Activated CD4-positive, alpha-beta T cell treated with anti-CD3 and anti-CD28 coated beads, Interleukin-2, amount 50 U/mL, for 4 hours (primary cell): Measurements from ENCODE around the gene UBTD1.

ENCODE experiments used
- DNase-seq, 2 experiments: peaks; one replicate each; pipeline ENCODE4 v3.0.0-alpha.2; 2020

Gene UBTD1

GRCh38 chr10:97483506-97483905, 15.2 kb upstream of the UBTD1 start:
- no peak for DNase-seq

DNA sequence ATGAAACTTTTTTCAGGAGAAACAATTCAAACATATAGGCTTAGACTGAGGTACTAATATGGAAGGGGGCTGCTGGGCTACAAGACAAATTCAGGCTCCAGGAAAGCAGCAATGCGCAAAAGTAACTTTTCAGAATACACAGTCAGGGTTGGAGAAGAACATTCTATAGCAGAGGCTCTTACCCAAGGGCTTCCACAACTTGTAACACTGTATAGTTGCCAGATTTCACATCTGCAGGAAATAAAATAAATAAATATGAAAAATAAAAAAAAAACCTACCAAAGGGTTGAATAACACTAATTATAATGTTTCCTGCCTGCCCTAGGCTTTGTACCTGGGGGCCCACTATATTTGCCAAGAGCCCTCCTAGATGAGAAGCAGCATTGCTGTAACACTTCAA, 14.8 kb upstream of the UBTD1 start:
- DNase-seq: no peak

GRCh38 chr10:97485647-97486281, 13.0 kb upstream of the UBTD1 start:
- no peak for DNase-seq

DNA sequence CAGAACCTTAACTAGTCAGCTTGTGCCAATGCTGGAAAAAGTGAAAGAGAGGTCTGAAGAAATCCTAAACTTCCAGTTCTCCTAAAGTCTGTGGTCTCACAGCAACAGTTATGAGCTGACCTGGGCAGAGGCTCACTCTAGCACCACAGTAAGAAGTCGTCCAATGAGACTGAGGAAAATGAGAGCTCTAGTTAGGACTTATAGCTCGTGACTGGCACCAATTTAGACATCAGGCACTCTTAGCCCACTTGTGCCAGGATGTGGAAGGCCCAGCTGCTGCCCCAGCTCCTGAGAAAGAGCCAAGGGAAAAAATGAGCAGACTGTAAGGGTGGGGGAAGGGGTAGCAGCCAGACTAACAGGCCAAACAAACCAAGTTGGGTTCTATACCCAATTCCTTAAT, 8.1 kb upstream of the UBTD1 start:
- DNase-seq: no peak

DNA sequence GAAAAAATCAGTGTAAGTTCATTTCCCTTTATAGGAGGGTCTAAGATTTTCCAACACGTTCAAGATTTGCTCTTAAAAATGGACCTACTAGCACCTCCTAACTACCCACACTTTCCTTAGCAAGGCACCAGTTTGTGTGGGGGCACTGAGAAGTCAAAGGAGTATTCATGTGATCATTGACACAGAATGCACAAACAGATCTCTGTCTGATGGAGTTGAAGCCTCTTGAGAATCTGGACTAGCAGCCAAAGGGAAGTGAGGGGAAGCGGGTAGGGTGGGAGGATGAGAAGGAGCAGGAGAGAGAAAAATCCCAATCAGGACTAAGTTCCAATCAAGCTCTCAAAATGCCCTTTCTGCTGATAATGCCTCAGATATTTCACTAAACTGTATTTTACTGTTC, 4.6 kb upstream of the UBTD1 start:
- no peak for DNase-seq

DNA sequence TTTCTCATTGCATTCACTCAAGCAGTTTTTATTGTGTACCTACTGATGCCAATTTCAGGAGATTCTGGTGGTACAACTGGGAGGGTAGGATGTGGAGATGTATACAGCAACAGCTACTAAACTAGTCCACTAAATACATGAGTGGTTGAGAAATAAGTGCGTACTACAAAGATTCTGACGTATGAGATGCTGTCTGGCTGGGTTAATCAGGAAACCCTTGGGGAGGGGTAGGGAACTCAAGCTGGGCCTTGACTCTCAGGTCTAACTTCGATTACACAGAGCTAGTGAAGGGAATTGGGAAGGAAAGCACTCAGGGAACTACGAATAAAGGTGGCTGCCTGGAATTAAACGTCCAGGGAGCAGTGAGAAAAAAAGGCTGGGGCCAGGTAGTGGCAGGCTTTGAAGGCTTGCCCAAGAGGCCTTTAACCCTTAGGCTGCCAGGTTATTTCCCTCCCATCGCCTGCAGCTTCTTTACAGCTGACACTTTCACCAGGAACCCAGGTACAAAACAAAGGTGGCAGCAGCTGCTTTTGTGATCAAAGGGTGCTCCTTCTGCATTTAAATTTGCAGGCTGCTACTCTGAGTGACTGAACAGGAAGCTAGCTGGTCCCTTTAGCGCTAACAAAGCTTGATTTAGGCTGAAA, 3.7 kb upstream of the UBTD1 start:
- no peak for DNase-seq

- DNase-seq: peak; percentile 53 to 61
These were observed 1.1 kb upstream of the UBTD1 start for GRCh38 chr10:97497572-97498075.

GRCh38 chr10:97498076-97498840, 466 bp upstream of the UBTD1 start, which contains the start of gene MMS19:
Gene MMS19 (minus strand): TSS chr10:97498422. CDS start chr10:97498384, 38 bp downstream.
- DNase-seq: peak; percentile 99 to 100

DNA sequence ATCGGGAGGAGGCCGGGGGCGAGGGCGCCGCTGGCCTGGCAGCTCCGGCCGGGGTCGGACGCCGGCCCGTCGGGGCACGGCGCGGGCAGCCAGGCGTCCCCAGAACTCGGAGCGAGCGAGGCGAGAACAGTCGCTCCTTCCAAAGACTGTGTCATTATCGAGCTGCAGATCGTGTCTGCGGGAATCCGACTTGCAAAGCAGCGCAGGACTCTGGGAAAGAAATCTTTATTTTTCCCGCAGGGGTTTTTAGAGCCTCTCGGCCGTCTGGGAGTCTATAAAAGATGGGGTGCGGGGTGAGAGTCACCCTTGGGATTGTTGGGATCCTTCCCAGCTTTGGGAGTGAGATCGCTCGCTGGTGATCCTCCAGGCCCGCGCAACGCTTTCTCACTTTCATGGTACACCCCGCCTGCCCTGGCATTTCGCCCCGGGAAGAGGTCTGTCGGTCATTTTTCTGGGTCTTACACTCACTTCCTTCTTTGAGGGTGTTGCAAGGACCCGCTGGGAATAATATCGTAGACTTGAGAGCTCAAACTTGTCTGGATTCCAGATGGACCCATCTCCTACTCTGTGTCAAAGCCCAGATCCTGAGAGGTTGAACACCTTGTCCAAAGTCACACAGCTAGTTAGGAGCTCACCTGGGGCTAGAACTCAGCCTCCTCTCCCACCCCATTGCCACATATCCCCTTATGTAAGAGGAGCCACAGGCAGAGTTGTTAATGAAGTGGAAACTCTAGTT, 1.0 kb downstream of the UBTD1 start:
- DNase-seq: peak in 1 of 2 experiments; percentile 7

- DNase-seq: no peak
These were observed 1.5 kb downstream of the UBTD1 start for GRCh38 chr10:97500297-97500575.

- no peak for DNase-seq
These were observed 4.2 kb downstream of the UBTD1 start for GRCh38 chr10:97502916-97503315.

DNA sequence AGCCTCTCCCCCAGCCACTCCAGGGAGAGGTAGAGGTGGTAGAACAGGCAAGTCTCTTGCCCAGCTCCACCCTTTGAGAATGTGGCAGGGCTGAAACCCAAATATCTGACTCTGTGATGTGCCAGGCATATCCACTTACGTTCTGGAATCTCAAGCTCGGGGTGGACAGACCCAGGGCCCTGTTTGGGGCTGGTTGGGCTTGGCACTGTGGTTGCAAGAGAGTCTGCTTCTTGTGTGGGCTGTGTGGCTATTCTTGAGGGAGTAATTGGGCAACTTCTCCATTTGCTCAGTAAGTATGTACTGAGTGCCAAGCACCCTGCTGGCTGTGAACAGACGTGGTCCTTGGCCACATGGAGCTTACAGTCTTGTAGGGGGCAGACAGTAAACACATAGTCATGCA, 4.7 kb downstream of the UBTD1 start:
- DNase-seq: no peak

DNA sequence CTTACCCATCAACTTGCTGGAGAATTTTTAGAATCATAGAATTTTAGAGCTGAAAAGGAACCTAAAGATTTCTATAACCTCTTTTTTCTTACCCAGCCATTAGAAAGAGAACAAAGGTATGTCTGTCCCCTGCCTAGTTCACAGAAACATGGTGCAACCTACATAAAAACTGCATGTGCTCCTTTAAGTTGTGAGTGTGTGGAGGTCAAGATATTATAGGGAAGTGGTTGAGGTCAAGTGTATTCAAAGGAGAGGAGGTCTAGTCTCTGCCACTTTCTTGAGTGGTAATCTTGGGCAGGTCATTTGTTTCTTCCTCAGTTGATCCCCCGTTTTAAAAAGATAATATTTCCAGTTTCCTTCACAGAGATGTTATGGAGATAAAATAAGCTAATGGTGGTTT, 6.4 kb downstream of the UBTD1 start:
- DNase-seq: no peak

GRCh38 chr10:97506199-97506991, 7.7 kb downstream of the UBTD1 start:
- no peak for DNase-seq

- DNase-seq: no peak
These were observed 9.6 kb downstream of the UBTD1 start for GRCh38 chr10:97508342-97508741.

DNA sequence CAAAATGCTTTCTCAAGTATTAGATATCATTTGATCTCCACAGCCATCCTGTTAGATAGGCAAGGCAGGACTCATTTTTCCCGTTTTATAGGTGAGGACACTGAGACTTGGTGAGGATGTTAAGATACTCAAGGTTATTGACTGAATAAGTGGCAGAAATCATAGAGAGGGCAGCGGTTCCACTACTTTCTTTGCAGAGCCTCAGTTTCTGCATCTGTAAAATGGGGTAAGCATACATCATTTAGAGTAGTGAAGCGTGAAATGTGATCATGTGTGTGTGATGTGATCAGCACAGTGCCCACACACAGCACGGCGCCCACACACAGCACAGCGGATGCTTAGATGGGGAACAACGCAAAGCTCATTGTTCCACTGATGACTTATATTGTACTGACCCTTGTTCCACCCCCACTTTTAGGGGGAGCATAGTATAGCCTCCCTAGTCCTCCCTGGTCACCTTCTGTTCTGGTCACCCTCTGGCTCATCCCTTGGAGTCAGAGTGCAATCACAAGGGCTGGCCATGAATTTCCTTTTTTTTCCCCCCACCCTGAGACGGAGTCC, 10.5 kb downstream of the UBTD1 start:
- no peak for DNase-seq

DNA sequence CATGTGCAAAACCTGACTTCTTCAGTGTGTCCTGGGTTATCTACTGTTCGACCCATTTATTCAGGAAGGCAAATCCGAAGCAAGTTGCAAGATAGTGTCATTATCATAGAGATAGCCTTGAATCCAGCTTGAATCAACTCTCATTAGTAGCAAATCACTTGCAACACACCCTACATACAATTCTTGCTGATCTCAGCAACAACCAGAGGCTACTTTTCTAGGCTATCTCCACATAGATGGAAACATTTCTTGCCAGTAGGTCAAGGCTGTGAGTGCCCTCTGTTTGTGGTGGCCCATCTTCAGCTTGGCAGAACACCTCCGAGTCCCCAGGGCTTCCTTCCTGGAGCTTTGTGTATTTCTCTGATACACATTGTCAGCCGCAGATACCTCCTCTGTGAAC, 12.0 kb downstream of the UBTD1 start:
- no peak for DNase-seq

DNA sequence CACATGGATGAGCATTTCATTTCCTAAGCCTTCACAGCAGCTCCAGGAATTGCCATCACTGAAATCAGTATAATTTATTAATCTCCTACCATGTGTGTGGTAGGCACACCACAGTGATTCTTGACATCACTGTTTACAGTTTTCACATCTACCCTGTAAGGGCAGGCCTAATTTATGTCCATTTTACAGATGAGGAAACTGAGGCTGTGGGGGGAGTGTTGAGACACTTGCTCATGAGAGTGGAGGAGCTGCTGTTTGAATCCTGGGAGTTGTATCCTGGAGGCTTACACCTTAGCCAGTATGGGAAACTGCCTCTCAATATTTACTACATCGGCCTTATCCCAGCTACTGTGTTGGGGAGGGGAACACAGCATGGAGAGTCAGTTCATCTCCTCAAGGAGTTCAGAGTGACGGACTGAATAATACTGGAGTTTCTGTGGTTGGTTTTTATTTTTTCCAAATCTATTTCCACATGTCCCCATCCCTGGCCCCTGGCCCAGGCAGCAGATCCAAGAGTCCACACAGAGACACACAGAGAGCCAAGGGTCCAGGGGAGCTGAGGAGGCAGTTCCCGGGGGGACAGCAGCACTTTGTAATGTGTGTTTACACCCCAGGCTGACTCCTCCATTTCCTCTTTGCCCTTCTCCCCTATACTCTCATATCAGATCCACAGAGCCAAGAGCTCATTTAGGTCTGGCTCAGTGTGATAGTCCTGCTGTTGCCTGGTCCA, 13.2 kb downstream of the UBTD1 start:
- DNase-seq: no peak

DNA sequence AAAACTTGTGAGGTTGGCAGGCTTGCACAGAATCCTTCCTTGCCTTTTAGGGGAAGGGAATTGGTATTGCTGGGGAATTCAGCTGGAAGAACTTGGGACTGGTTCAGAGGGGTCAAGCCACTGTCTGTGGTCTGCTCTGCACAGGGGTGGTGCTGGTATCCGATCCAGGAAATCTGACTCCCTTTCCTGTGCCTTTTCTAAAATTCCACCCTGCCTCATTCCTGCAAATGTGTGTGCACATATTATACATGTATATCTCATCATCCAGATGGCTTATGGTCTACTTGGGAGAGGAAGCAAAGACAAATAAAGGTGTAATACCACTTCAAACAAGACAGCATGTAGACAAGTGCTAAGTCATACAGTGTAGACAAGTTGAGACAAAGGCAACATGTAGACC, 14.3 kb downstream of the UBTD1 start:
- no peak for DNase-seq

DNA sequence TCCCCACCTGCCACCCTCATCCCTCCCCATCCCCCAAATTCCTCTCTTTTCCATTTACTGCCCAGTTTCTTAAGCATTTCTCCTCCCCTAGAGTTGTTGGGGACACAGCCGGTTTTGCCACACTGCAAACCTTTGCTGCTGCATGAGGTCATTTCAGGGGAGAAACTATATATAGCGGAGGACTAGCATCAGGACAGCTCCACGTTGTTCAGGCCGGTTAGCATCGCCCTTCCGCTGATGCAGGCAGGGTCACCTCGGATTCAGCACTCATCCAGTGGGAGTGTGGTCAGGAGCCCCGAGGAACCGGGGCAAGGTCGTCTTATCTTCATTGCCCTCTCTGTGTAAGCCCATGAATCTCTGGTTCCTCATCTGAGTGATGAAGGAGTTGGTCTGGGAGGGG, 15.6 kb downstream of the UBTD1 start:
- no peak for DNase-seq

- DNase-seq: no peak
These were observed 16.7 kb downstream of the UBTD1 start for GRCh38 chr10:97515271-97515978.
